NCI-H1694 treated with DMSO at 0.1 percent for 48 hours (cell line): ENCODE measurements around the gene LPIN3.

ENCODE experiments used
- DNase-seq: peaks from one replicate; lab custom pipeline; 2025; lab: John Stamatoyannopoulos, UW

LPIN3 gene

GRCh38 chr20:41365777-41366545, 25.3 kb downstream of the LPIN3 start:
- no peak for DNase-seq

GRCh38 chr20:41366546-41367392, 26.1 kb downstream of the LPIN3 start, which contains the start of gene EMILIN3:
Gene EMILIN3, minus strand, starts transcription at chr20:41366818. Its CDS starts 184 bp downstream, at chr20:41366634.
- no peak for DNase-seq

GRCh38 chr20:41367393-41367695, 26.7 kb downstream of the LPIN3 start:
- no peak for DNase-seq

- no peak for DNase-seq
Observed at GRCh38 chr20:41367956-41368355, 27.3 kb downstream of the LPIN3 start.

- no peak for DNase-seq
Observed at GRCh38 chr20:41369673-41370072, 29.1 kb downstream of the LPIN3 start.

- DNase-seq: no peak
Observed at GRCh38 chr20:41370176-41370575, 29.6 kb downstream of the LPIN3 start.

GRCh38 chr20:41371371-41371770, 30.8 kb downstream of the LPIN3 start:
- DNase-seq: no peak

GRCh38 chr20:41373251-41373783, 32.7 kb downstream of the LPIN3 start:
- no peak for DNase-seq

- DNase-seq: no peak
Observed at GRCh38 chr20:41373931-41374920, 33.6 kb downstream of the LPIN3 start.

GRCh38 chr20:41375846-41376245, 35.2 kb downstream of the LPIN3 start:
- no peak for DNase-seq

- DNase-seq: no peak
Observed at GRCh38 chr20:41376349-41376748, 35.7 kb downstream of the LPIN3 start.

- no peak for DNase-seq
Observed at GRCh38 chr20:41377275-41377674, 36.7 kb downstream of the LPIN3 start.

- no peak for DNase-seq
Observed at GRCh38 chr20:41379551-41379950, 38.9 kb downstream of the LPIN3 start.

- no peak for DNase-seq
Observed at GRCh38 chr20:41380551-41381193, 40.1 kb downstream of the LPIN3 start.

- DNase-seq: no peak
Observed at GRCh38 chr20:41382791-41383305, 42.2 kb downstream of the LPIN3 start.

GRCh38 chr20:41386502-41387427, 46.1 kb downstream of the LPIN3 start:
- no peak for DNase-seq

- DNase-seq: no peak
Observed at GRCh38 chr20:41387444-41387851, 46.8 kb downstream of the LPIN3 start.

- no peak for DNase-seq
Observed at GRCh38 chr20:41390889-41391288, 50.3 kb downstream of the LPIN3 start.

- DNase-seq: no peak
Observed at GRCh38 chr20:41391587-41392001, 51.0 kb downstream of the LPIN3 start.

- DNase-seq: no peak
Observed at GRCh38 chr20:41392295-41392694, 51.7 kb downstream of the LPIN3 start.
